Kidney tubule cell (primary cell): Measurements from ENCODE around the gene GSPT1.
"Not testable (repeated sequence)": the region's sequence is repeated elsewhere in the genome, so short reads cannot be mapped to it uniquely, and the experiment has no call there.

Source experiments
- DNase-seq: peaks from one replicate; pipeline ENCODE4 v3.0.0-alpha.2; 2018; ENCODE audit warnings: low spot score

GSPT1 gene

DNA sequence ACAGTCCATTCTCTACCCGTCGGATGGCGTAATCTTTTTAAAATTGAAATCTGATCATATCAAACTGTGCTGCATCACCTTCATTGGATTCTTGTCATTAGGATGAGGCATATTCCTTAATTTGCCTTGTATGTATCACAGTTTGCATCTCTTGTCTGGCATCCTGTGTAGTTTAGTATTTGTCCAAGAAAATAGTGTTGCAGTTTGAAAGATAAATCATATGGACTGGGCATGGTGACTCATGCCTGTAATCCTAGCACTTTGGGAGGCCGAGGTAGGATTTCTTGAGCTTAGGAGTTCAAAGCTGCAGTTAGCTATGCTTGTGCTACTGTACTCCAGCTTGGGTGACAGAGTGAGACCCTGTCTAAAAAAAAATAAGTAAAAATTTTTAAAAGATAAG lies 58.6 kb downstream of the GSPT1 start:
- DNase-seq: no peak

DNA sequence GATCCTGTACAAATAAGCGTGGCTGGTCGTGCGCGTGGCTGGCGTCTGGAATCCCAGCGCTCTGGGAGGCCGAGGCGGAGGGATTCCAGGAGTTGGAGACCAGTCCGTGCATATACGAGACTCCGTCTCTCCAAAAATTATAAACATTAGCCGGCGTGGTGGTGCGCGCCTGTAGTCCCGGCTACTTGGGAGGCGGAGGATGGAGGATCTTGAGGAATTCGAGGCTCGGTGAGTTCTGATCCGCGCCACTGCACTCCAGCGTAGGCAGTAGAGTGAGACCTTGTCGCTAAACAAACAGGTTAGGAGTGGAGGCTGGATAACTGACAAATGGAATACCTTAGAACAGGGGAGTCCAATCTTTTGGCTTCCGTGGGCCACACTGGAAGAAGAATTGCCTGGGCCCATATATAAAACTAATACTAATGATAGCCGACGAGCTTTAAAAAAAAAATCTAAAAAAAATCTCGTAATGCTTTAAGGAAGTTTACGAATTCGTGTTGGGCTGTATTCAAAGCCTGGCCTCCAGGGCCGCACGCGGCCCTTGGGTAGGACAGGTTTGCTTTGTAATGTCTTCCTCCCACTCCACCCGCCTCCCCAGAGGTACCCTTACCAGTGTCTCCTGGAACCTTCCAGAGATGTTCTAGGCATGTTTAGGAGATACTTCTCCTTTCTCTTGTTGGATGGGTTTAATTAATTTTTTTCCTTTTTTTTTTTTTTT lies 63.5 kb downstream of the GSPT1 start:
- DNase-seq: peak; percentile 58

DNA sequence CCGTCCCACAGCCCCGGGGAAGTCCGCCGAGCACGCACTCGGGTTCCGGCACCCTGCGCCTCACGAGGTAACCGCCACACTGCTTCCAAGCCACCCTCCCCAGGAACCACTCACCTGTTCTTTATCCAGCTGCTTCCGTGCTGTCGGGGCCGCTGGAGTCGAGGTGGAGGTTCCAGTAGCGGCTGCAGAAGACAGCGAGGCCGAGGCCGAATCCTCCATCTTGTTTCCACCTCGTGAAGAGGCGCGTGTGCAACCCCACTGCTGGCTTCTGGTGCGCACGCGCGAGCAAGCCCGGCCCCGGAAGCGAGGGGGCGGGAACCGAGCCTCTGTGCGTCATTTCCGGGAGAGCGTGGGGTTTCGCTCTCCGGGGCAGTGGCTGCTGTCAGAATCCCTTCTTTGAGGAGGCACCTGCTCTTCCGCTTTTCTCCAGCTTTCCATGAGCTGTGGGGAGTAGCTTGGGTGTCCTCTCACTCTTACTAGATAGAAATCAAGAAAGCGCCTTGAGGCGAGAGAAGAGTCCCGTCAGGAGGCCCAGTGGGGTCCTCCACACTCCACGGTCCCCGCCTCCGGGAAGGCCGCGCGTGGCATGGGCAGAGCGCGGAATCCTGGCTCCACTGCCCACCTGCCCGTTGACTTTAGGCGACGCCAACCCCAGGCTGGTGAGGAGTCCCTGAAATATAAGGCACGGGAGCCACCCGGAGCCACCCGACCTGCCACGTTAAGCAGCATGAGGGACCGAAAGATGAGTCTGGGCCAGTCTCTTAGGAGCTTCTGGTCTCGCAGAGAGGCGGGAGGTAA lies 64.3 kb downstream of the GSPT1 start, which contains the start of gene RSL1D1:
Gene RSL1D1, minus strand, starts transcription at position 249 of the 798 bp plus-strand sequence. Its CDS starts 30 bp downstream, at position 219.
- peak; percentile 96 for DNase-seq

DNA sequence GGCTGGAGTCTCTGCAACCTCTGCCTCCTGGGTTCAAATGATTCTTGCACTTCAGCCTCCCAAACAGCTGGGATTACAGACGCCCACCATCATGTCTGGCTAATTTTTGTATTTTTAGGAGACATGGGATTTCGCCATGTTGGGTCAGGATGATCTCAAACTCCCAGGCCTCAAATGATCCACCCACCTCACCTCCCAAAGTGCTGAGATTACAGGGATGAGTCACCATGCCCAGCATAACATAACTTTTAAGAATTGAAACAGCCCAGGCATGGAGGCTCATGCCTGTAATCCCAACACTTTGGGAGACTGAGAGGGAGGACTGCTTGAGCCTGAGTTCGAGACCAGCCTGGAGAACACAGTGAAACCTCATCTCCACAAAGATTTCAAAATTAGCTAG lies 66.9 kb downstream of the GSPT1 start:
- DNase-seq: no peak

DNA sequence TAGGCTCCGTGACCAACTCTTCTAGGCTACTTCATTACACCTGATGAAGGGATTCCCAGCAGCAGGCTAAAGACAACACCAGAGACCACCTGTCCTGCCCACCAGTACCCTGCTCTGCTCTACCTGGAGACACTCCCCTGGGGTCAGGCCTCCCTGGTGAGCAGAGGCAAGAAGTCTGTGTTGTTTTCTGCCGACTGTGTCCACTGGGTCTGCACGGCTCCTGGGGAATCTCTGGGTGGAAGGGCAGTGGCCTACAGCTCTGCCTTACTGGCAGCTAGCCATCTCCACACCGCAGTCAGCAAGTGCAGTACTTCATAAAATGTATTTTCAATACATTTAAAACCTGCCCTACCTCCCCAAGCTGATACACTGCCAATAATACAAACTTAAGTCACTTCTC lies 71.3 kb downstream of the GSPT1 start:
- no peak for DNase-seq

DNA sequence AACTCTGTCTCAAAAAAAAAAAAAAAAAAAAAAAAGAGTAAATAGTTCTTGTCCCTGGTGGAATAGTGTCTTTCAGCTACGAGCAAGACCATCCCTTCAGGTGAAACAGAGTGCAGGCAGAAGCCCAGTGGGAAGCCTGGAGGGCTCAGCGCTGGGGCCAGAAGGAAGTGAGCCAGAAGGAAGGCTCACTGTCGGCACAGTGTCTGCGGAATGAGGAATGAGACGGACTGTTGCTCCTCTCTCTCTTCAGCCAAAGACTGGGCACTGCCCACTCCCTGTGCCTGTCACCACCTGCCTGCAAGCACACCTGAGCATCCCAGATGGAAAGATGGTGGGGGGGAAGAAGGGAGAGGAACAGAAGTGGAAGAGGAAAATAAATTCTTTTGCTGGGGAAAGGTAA lies 71.9 kb downstream of the GSPT1 start:
- no peak for DNase-seq

DNA sequence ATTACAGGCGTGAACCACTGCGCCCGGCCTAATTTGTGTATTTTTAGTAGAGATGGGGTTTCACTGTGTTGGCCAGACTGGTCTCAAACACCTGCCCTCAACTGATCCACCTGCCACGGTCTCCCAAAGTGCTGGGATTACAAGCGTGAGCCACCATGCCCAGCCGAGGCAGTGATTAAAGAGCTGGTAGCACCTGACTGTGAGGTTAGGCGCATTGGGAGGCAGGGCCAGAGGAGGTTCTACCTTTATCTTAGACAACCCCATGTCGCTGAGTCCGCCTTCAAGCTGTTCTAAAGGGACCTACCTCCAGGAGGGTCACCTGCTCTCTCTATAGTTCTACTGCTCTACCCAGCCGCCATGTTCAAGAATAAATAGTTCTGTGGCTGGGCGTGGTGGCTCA lies 72.5 kb downstream of the GSPT1 start:
- no peak for DNase-seq

DNA sequence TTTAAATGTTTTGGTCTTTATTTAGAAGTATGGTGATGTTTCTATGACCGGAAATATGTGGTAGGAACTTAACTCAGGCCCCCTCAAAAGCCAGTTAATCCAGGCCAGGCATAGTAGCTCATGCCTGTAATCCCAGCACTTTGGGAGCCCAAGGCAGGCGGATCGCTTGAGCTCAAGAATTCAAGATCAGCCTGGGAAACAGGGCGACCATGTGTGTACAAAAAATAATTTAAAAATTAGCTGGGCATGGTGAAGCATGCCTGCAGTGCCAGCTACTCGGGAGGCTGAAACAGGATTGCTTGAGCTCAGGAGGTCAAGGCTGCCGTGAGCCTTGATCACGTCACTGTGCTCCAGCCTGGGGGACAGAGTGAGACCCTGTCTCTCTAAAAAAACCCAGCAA lies 74.7 kb downstream of the GSPT1 start:
- DNase-seq: no peak

DNA sequence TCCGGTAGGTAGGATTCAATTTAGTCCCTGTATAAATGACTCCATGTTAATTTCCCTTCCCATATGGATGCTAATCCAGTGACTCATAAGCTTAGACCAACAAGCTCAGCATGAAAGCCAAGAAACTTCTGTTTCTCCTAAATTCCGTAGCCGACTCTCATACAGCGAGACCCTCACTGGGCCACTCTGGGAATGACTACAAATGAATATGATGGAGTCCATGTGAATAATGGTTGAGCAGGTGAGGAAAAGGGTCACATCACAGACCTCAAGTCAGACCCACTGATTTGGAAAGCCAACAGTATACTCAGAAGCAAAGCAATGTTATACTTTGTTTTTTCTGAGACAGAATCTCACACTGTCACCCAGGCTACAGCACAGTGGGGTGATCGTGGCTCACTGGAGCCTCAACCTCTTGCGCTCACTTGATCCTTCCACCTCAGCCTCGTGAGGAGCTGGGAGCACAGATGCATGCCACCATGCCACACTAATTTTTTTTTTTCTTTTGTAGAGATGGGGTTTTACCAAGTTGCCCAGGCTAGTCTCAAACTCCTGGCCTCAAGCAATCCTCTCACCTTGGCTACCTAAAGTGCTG lies 79.0 kb downstream of the GSPT1 start:
- DNase-seq: peak; percentile 51

DNA sequence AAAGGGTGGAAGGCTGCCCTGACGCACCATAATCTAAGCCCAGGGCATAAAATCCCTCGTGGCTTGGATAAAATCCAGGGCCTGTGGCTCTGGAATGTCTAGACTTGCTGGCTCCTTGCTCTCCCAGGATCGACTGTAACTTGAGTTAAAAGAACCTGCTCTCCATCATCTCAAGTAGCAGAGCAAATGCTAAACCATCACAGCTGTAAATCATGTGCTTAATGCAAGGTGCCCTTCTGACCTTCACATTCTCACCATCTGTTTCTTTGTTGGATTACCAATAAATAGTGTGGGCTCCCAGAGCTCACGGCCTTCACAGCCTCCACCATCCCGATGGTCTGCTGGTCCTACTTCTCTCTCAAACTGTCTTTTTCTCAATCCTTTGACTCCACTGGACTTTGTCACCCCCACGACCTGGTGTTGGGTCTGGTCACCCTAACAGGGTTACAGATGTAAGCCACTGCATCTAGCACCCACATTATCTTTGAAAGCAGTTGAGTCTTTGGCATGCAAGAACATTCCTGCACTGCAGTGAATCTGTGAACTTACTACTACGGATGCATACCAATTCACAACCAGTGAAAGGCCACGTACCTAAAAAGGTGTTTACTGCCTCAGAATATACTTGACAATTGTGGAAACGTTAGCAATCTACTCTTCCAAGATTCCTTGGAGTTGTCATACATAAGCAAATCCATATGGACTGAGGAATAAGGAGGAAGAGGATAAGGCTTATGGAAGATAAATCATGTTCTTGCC lies 79.7 kb downstream of the GSPT1 start:
- DNase-seq: no peak

DNA sequence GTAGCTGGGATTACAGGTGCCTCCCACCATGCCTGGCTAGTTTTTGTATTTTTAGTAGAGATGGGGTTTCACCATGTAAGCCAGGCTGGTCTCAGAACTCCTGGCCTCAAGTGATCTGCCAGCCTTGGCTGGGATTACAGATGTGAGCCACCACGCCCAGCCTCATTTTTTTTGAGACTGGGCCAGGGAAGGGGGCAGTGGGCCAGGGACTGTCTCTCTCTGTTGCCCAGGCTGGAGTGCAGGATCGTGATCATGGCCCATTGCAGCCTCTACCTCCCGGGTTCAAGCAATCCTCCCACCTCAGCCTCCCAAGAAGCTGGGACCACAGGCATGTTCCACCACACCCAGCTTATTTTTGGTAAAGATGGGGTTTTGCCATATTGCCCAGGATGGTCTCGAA lies 80.4 kb downstream of the GSPT1 start:
- DNase-seq: no peak

DNA sequence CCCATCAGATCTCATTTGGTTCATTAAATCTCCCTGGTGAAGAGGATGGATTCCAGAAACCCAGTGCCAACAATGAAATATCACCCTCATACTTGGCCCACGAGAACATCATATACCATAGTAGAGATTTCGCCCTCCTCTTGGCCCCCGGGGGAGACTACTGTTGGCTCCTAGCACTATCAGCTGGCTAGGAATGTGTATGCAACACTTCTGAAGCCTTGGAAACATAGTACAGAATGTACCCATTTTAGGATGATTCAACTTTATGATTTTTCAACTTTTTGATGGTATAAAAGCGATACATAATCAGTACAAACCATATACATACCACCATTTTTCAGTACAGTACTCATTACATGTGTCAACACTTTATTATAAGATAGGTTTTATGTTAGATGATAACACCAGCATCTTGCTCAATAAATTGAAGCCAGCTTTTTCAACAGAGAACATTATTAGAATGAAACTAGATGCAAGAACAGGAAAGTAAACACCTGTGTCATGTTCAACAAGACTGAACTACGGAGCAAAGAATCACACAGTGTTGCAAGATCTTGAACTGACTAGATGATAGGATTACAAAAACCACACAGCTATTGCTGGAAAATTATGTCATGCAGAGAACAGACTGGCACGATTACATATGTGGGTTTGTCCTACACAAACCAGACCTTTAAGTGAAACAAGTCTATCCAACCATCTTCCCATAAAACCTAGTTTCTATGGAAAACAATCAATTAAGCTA lies 81.6 kb downstream of the GSPT1 start:
- no peak for DNase-seq

DNA sequence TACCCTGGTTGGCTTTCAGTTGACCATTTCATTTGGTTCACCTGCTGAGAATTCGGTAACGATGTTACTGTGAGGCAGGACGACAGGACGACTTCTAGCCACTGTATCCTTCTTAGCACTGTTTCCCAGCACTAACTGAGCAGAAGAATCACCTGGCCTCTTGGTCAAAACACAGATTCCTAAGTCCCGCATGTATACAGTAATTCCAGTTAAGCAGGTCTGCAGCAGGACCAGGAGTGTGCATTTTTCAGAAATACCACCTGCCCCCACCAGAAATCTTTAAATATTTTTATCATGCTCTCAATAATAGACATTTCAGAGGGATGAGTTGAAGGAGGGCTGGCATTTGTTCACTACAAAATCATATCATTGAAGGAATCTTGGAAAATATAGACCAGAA lies 87.1 kb downstream of the GSPT1 start:
- DNase-seq: no peak

DNA sequence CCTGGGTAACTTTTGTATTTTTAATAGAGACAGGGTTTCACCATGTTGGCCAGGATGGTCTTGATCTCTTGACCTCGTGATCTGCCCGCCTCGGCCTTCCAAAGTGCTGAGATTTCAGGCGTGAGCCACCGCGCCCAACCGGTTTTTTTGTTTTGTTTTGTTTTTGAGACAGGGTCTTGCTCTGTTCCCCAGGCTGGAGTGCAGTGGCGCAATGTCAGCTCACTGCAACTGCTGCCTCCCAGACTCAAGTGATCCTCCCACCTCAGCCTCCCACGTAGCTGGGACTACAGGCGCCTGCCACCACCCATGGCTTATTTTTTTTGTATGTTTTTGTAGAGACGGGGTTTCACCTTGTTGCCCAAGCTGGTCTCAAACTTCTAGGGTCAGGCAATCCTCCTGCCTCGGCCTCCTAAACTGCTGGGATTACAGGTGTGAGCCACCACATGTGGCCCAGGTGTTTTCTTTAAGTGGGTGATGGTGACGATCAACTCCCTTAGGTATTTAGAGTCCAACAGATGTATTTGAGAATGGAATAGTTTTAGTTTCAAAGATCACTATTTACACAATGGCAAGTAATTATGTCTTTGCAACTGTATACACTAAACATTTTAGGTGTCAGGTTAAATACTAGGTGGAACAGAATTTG lies 90.1 kb downstream of the GSPT1 start:
- not testable (repeated sequence) for DNase-seq

DNA sequence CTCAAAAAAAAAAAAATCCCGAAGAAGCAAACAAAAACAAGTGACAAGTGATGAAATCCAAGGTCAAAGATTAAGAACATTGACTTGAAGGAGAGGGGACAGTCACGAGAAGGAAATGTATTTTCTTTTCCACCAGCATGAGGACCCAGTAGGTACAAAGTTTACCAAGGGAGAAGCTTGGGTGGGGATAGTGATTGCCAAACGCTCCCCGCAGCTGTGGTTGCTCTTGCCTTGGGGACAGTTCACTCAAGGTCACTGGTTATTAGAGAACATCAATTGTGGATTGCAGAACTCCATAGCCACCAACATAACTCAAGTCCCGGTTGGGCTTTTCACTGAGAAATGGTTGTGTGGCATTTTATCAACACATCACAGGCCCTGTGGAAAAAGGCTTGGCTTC lies 91.4 kb downstream of the GSPT1 start:
- no peak for DNase-seq

DNA sequence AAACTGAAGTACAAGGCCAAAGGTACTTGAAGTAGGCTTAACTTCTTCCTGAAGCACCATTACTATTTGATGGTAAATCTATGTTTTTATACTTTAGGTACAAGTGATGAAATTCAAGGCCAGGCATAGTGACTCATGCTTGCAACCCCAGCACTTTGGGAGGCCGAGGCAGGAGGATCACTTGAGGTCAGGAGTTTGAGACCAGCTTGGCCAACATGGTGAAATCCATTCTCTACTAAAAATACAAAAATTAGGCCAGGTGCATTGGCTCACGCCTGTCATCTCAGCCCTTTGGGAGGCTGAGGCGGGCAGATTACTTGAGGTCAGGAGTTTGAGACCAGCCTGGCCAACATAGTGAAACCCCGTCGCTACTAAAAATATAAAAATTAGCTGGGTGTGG lies 92.1 kb downstream of the GSPT1 start:
- DNase-seq: not testable (repeated sequence)

DNA sequence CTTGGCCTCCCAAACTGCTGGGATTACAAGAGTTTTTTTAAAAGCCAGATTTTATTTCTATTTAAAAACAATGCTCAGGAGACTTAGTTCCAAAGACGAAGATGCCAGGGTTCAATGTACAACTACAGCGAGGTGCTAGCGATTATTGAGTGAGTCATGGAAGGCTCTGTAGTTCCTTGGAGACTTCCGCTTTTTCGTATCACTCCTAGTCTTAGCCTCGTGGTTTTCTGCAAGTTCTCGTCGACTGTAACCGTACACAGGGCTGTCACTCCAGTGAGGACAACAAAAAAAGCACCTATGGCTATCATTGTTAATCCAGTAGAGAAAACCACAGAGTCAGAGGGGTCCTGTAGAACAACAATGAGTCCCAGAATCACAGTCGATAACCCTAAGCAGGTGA lies 96.0 kb downstream of the GSPT1 start:
- DNase-seq: no peak

DNA sequence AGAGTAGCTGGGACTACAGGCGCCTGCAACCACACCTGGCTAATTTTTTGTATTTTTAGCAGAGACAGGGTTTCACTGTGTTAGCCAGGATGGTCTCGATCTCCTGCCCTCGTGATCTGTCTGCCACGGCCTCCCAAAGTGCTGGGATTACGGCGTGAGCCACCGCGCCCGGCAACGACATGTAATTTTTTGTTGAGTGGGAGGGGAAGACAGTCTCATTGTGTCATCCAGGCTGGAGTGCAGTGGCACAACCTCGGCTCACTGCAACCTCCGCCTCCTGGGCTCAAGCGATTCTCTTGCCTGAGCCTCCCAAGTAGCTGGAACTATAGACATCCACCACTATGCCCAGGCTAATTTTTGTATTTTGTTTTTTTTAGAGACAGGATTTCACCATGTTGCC lies 96.8 kb downstream of the GSPT1 start:
- DNase-seq: not testable (repeated sequence)
